ENCODE results near the gene OST4.

- TF ChIP-seq POLR2AphosphoS5 (IDR thresholded peaks at IDR 0.05) (peak in 2 of 3 donors; percentile 48 to 57), CTCF (IDR thresholded peaks at IDR 0.05) (no peak)
Observed at GRCh38 chr2:27071277-27071989, at the start of gene OST4.

Data from suprapubic skin (tissue), 3 donors.